ENCODE data around the gene HCRT. TPM values are rescaled to one million over a fixed set of nuclear protein-coding genes. Genes with fewer than 3 reads are reported as not detected.
A peak's percentile ranks its signal among the peaks of the same experiment; 100 is the strongest.

The HCRT gene
- total RNA-seq, 1 donor, result not detected

DNA sequence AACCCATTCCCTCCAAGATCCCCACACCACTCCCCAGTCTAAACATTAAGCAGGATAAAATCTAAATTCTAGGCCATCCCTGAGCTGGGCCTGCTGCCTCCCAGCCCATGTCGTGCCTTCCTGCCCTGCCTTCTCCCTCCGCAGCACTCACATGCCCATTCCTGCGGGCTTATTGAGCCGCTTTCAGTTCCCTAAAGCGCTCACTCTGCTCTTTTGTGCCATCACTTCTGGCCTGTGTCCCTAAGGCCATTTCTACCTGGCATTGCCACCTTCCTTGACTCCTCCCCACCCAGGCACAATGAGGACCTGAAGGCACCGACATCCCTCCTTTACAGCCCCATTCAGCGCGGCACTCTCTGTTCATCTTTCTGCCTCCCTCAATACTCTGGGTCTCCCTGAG, 17.4 kb downstream of the HCRT start:
- TF ChIP-seq, protein P1, sequence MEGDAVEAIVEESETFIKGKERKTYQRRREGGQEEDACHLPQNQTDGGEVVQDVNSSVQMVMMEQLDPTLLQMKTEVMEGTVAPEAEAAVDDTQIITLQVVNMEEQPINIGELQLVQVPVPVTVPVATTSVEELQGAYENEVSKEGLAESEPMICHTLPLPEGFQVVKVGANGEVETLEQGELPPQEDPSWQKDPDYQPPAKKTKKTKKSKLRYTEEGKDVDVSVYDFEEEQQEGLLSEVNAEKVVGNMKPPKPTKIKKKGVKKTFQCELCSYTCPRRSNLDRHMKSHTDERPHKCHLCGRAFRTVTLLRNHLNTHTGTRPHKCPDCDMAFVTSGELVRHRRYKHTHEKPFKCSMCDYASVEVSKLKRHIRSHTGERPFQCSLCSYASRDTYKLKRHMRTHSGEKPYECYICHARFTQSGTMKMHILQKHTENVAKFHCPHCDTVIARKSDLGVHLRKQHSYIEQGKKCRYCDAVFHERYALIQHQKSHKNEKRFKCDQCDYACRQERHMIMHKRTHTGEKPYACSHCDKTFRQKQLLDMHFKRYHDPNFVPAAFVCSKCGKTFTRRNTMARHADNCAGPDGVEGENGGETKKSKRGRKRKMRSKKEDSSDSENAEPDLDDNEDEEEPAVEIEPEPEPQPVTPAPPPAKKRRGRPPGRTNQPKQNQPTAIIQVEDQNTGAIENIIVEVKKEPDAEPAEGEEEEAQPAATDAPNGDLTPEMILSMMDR (IDR thresholded peaks at IDR 0.05; ENCODE audit: insufficient read depth, low read length), result no peak
- DNase-seq (ENCODE audit: low read depth), result no peak
- H3K4me3 ChIP-seq (ENCODE audit: low read depth, low read length), result no peak overlapping the region

DNA sequence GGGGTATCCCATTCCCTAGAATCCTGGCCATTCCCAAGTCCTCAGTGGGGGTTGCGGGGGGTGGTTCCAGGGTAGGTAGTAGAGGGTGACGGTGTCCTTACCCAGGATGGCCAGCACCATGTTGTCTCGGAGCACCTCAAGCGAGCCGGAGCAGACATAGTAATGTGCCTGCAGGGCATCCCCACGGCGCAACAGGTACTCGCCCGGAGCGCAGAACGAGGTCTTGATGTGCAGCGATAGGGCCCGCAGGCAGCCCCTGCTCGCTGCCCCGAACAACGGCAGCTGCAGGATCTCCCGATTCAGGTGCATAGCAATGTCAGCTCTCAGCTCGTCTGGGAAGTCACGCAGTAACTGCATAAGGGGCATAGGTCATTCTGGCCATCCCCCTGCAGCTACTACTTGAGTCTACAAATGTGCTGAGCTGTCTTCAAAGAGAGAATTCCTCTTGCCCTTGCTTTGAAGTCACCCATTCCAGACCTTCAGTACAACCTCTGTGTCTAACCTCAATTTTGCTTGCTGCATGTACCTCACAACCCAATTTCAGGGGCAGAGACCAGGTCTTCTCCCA, 19.0 kb downstream of the HCRT start:
- H3K4me3 ChIP-seq (ENCODE audit: low read depth, low read length), result no peak overlapping the region
- TF ChIP-seq, protein P1 (IDR thresholded peaks at IDR 0.05; ENCODE audit: insufficient read depth, low read length), result no peak
- no peak for DNase-seq (ENCODE audit: low read depth)

DNA sequence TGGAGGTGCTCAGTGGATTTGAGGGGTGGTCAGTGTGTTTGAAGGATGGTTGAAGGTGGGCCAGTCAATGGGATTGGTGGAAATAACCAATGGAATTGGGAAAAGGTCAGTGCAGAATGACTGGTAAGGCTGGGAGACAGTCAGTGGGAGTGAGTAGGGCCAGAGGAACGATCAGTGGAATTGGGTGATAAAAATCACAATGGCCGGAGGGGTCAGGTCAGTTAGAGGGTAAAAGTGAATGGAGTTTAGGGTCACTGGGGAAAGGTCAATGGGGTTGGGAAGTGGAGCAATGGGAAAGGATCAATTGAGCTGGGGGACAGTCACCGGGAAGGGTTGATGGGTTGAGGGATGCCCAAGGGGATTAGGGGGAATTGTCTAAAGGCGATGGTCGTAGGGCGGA, 19.5 kb downstream of the HCRT start:
- no peak for DNase-seq (ENCODE audit: low read depth)
- TF ChIP-seq, protein P1 (IDR thresholded peaks at IDR 0.05; ENCODE audit: insufficient read depth, low read length), result no peak

DNA sequence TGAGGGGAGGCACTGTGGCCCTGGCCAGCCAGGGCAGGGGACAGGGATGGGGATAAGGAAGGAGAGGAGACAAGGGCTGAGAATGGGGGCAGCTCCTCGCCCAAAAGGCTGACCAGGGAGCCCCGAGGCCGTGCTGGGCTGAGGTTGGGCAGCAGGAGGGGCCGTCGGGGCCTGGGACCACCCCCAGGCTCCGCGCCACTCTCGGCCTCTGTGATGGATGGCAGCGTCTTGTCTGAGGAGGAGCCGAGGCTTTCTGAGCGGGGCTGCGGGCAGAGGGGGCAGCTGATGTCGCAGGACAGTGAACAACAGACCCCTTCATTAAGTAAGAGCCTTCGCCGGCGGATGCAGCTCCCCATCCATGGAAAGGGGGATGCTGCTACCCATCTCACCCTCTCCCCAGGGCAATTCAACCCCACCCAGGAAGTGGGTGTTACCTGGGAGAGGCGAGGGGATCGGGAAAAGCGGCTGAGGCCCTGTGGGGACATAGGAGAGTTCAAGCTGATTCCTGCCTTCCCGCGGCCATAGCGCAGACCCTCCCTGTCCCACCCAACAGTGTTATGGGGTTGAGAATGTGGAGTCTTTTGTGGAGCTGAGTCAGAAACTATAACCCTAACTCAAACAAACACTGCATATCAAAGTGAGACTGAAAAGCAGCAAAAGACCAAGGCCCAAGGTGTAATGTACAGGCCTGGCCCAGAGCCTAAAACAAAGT, 21.4 kb downstream of the HCRT start:
- no peak overlapping the region for H3K4me3 ChIP-seq (ENCODE audit: low read depth, low read length)
- no peak for DNase-seq (ENCODE audit: low read depth)
- TF ChIP-seq, protein P1 (IDR thresholded peaks at IDR 0.05; ENCODE audit: insufficient read depth, low read length), result no peak

More for the DNA sequence above, 19.5 kb downstream of the HCRT start:
- H3K4me3 ChIP-seq (ENCODE audit: low read depth, low read length), result no peak overlapping the region

DNA sequence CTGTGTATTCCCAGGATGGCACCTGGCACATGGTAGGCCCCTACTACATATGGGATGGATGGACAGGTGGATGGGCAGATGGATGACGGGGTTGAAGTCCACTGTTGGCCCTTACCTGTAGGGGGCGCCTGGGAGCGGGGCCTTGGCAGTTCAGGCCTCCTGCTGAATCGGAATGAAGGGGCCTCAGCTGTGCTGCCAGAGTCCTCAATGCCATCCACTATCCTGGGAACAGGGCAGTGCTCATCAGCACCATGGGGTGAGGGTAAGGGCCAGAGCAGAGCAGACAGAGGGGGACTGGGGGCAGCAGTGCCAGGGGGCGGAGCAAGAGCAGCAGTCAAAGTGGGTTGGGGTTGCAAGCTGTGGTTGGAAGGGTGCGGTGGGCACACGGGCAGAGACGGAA, 22.1 kb downstream of the HCRT start:
- no peak for DNase-seq (ENCODE audit: low read depth)
- H3K4me3 ChIP-seq (ENCODE audit: low read depth, low read length), result no peak overlapping the region
- TF ChIP-seq, protein P1 (IDR thresholded peaks at IDR 0.05; ENCODE audit: insufficient read depth, low read length), result peak; percentile 41

DNA sequence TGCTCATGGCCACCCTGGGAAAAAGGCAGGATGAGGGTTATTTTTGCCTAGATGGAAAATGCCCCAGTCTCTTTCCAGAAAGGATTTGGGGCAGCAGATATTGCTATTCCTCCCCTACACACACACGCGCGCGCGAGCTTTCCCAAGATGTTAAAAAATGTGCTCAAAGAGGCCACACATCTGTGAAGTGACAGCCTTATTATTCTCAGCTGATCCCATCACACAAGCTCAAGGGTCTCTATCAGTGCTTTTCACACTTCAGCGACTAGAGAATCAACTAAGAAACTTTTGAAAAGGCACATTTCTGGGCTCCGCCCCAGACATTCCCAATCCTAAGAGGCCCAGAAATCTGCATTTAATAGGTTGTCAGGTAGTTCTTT, 24.7 kb downstream of the HCRT start:
- no peak for DNase-seq (ENCODE audit: low read depth)
- H3K4me3 ChIP-seq (ENCODE audit: low read depth, low read length), result no peak overlapping the region
- TF ChIP-seq, protein P1 (IDR thresholded peaks at IDR 0.05; ENCODE audit: insufficient read depth, low read length), result no peak

Data from fibroblast of the aortic adventitia (primary cell).